Tibial nerve (tissue), 4 donors: ENCODE results near the gene ZBED5.

Experiments
- EP300 ChIP-seq, 2 donors: sonication (generic); formaldehyde crosslinking; IDR thresholded peaks; one replicate each; pipeline ENCODE4 v1.6.1; 2017; ENCODE audit warnings: antibody characterized with exemption in 2 of 2, mild to moderate bottlenecking in 1 of 2
- POLR2A ChIP-seq, 2 donors: fragments of 450-650 bp; IDR thresholded peaks; one replicate each; pipeline ENCODE4 v1.6.1; 2017; ENCODE audit warnings: antibody characterized with exemption in 2 of 2, mild to moderate bottlenecking in 2 of 2, moderate library complexity in 2 of 2
- TF ChIP-seq, protein P1 (sequence below), 5 experiments: fragments of 200-600 bp in 3 of 5; fragments of 450-650 bp in 2 of 5; sonication (generic) in 3 of 5; IDR thresholded peaks; one replicate each; pipeline ENCODE4 v1.5.1; 2016 to 2019; ENCODE audit warnings: antibody characterized with exemption in 5 of 5, mild to moderate bottlenecking in 3 of 5, moderate library complexity in 2 of 5

DNA sequence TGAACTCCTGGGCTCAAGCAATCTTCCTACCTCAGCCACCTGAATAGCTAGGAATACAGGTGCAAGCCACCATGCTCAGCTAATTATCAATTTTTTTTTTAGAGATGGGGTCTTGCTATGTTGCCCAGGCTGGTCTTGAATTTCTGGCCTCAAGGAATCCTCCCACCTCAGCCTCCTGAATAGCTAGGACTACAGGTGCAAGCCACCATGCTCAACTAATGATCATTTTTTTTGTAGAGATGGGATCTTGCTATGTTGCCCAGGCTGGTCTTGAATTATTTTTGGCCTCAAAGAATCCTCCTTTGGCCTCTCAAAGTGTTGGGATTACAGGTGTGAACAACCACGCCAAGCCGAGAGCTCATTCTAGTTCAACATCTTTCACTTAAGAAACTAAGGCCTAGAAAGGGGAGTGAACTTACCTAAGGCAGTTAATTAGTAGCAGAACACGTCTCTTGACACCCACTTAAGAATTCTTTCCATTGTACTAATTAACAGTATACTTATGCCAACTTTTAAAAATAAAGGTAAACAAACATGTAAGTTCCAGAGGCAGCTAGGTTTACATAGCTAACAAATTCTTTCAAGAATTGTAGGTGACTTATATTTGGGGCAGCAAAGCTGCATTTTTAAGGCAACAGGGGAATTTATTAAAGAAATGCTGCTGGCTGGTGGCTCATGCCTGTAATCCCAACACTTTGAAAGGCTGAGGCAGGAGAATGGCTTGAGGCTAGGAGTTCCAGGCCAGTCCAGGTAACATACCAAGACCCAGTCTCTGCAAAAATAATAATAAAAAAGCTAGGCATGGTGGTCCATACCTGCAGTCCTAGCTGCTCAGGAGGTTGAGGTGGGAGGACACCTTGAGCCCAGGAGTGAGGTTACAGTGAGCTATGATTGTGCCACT lies 9.6 kb downstream of the ZBED5 start:
- TF ChIP-seq POLR2A (IDR thresholded peaks at IDR 0.05): no peak
- TF ChIP-seq, protein P1, sequence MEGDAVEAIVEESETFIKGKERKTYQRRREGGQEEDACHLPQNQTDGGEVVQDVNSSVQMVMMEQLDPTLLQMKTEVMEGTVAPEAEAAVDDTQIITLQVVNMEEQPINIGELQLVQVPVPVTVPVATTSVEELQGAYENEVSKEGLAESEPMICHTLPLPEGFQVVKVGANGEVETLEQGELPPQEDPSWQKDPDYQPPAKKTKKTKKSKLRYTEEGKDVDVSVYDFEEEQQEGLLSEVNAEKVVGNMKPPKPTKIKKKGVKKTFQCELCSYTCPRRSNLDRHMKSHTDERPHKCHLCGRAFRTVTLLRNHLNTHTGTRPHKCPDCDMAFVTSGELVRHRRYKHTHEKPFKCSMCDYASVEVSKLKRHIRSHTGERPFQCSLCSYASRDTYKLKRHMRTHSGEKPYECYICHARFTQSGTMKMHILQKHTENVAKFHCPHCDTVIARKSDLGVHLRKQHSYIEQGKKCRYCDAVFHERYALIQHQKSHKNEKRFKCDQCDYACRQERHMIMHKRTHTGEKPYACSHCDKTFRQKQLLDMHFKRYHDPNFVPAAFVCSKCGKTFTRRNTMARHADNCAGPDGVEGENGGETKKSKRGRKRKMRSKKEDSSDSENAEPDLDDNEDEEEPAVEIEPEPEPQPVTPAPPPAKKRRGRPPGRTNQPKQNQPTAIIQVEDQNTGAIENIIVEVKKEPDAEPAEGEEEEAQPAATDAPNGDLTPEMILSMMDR (IDR thresholded peaks at IDR 0.05): no peak
- TF ChIP-seq EP300 (IDR thresholded peaks at IDR 0.05): no peak
